MM.1S (cell line): ENCODE data around the gene SEPTIN5.

ENCODE experiments used
- CTCF ChIP-seq: fragments of 300-600 bp; sonication (generic); IDR thresholded peaks from 2 replicates; pipeline ENCODE4 v1.5.1; 2016; ENCODE audit warnings: antibody characterized with exemption, low read length, mixed read lengths
- EZH2 ChIP-seq: fragments of 300-600 bp; sonication (generic); optimal IDR thresholded peaks from 2 replicates; pipeline ENCODE3; 2017; ENCODE audit warnings: low read depth, mild to moderate bottlenecking, antibody characterized with exemption, low read length, mixed read lengths
- EZH2phosphoT487 ChIP-seq: fragments of 300-600 bp; sonication (generic); IDR thresholded peaks from 2 replicates; pipeline ENCODE4 v1.6.1; 2018; ENCODE audit warnings: antibody characterized with exemption, low read length

- TF ChIP-seq EZH2phosphoT487: no peak
- no peak for TF ChIP-seq EZH2
- TF ChIP-seq CTCF: no peak
Measured at GRCh38 chr22:19666673-19667593, 47.4 kb upstream of the SEPTIN5 start.
